ENCODE results near the gene AMER2.

DNA sequence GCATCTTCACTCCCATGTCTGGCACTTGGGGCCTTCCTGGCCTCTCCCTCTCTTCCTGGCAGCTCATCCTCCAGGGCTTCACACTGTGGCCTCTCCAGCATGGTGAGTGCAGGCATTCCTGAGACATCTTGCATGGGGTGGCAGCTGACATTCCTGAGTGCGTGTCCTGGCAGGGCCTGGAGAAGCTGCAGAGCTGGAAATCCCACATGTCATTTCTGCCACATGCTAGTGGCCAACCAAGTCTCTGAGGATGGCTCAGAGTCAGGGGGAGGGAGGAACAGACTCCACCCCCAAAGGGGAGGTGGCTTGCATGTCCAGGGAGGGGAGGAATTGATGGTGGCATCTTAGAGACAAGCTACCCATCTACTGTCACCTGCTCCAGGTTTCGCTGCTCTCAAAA lies 41.6 kb upstream of the AMER2 start:
- TF ChIP-seq, protein P1, sequence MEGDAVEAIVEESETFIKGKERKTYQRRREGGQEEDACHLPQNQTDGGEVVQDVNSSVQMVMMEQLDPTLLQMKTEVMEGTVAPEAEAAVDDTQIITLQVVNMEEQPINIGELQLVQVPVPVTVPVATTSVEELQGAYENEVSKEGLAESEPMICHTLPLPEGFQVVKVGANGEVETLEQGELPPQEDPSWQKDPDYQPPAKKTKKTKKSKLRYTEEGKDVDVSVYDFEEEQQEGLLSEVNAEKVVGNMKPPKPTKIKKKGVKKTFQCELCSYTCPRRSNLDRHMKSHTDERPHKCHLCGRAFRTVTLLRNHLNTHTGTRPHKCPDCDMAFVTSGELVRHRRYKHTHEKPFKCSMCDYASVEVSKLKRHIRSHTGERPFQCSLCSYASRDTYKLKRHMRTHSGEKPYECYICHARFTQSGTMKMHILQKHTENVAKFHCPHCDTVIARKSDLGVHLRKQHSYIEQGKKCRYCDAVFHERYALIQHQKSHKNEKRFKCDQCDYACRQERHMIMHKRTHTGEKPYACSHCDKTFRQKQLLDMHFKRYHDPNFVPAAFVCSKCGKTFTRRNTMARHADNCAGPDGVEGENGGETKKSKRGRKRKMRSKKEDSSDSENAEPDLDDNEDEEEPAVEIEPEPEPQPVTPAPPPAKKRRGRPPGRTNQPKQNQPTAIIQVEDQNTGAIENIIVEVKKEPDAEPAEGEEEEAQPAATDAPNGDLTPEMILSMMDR (IDR thresholded peaks at IDR 0.05; ENCODE audit: low read length) = no peak
- TF ChIP-seq EZH2 (optimal IDR thresholded peaks at IDR 0.05; ENCODE audit: low read depth, low read length) = no peak
- no peak for TF ChIP-seq EZH2phosphoT487 (IDR thresholded peaks at IDR 0.05; ENCODE audit: low read length)

Data from MM.1S (cell line).